SJSA1 (cell line): ENCODE results near the gene CASP3. TPM values are rescaled to one million over a fixed set of nuclear protein-coding genes. Genes with fewer than 3 reads are reported as not detected.
"Not testable (repeated sequence)": the region's sequence is repeated elsewhere in the genome, so short reads cannot be mapped to it uniquely, and the experiment has no call there.

ENCODE experiments used
- DNase-seq, 2 experiments: peaks; one replicate each; pipeline ENCODE4 v3.0.0-alpha.2; 2015 to 2020; ENCODE audit warnings: low spot score in 2 of 2, low read depth in 1 of 2
- H3K27ac ChIP-seq: fragments of 250-450 bp; sonication (Bioruptor Pico); 2 replicates; pipeline ENCODE4 v1.5.1; 2020; ENCODE audit warnings: mild to moderate bottlenecking, moderate library complexity
- H3K27me3 ChIP-seq: fragments of 250-450 bp; sonication (Bioruptor Pico); replicated peaks from 2 replicates; pipeline ENCODE4 v1.5.1; 2020; ENCODE audit warnings: mild to moderate bottlenecking, moderate library complexity
- H3K36me3 ChIP-seq: fragments of 250-450 bp; sonication (Bioruptor Pico); 2 replicates; pipeline ENCODE4 v1.5.1; 2020; ENCODE audit warnings: mild to moderate bottlenecking
- H3K4me1 ChIP-seq: fragments of 250-450 bp; sonication (Bioruptor Pico); replicated peaks from 2 replicates; pipeline ENCODE4 v1.6.1; 2021; ENCODE audit warnings: mild to moderate bottlenecking
- H3K4me3 ChIP-seq: fragments of 250-450 bp; sonication (Bioruptor Pico); 2 replicates; pipeline ENCODE4 v1.5.1; 2020; ENCODE audit warnings: mild to moderate bottlenecking
- H3K9me3 ChIP-seq: fragments of 250-450 bp; sonication (Bioruptor Pico); replicated peaks from 2 replicates; pipeline ENCODE4 v1.5.1; 2020; ENCODE audit warnings: mild to moderate bottlenecking
- total RNA-seq: library from RNA; depleted of rRNA; stranded (reverse); fragments of >200 nt; shearing (Covaris generic); gene quantifications from 2 replicates; pipeline ENCODE4 v1.2.3, GENCODE V29; 2014

CASP3 gene
- total RNA-seq, 1 experiment from 2014 or later: 58.6 TPM

DNA sequence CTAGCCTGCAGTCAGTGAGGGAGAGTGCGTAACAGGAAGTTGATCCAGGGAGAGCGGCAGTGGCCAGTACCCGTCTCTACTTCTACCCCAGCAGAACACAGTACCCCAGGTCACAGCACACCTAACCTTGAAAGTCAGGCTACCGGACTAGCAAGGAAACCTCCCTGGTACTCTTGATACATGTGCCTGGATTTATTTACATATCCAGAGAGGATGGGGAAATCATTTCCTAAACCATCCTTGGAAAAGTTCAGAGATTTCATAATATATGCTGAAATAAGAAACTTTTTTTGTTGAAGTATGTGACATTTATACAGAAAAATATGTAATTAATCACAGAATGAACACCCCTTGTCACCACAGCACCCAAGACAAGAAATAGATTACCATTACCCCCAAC lies 24.8 kb upstream of the CASP3 start:
- Histone ChIP-seq H3K4me3 (no peak overlapping the region), H3K27me3 (no peaks in the 10 kb centered on the region), H3K9me3 (no peaks in the 10 kb centered on the region), H3K4me1 (no peaks in the 10 kb centered on the region), H3K27ac (no peak overlapping the region), H3K36me3 (peaks cover 21% of the 10 kb centered on the region)
- no peak for DNase-seq

DNA sequence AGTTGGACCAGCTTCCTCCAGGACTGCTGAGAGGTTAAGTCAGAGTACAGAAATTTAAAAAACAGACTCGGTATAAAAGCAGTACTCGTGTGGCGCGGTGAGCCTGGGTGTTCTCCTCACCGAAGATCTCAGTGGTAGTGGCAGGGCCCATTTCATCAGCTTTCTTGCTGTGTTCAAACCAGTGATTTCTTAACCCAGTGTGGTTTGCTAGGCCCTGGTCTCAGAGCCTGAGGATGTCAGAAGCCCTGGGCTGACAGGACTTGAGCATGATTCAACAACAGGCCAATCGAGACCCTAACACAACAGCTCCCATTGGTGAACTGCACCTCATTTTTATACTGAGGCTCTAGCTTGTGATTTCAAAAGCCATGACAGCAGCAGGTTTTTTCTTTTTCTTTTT lies 23.5 kb upstream of the CASP3 start:
- Histone ChIP-seq H3K4me1 (no peaks in the 10 kb centered on the region), H3K27ac (no peak overlapping the region), H3K9me3 (no peaks in the 10 kb centered on the region), H3K4me3 (no peak overlapping the region), H3K27me3 (no peaks in the 10 kb centered on the region), H3K36me3 (peaks cover 31% of the 10 kb centered on the region)
- DNase-seq: no peak

DNA sequence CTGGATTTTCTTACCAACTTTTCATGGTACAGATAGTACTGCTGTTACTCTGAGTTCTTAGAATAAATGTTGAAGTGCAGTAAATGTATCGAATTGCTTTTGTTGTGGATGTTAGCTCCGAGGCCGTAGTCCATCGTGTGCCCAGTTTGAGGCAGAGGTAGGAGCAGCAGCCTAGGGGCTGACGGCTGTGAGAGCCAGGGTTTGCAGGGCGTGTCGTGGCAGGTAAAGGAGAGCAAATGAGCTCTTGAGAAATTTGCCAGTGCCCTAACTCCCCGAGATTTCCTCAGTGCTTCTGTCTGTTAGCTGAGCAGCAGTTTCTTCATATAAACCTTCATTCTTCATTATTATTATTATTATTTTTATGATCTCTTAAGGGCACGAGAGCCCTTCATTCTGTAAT lies 21.9 kb upstream of the CASP3 start:
- no peak for DNase-seq
- Histone ChIP-seq H3K27ac (no peak overlapping the region), H3K4me1 (no peaks in the 10 kb centered on the region), H3K36me3 (peaks cover 40% of the 10 kb centered on the region), H3K4me3 (no peak overlapping the region), H3K9me3 (no peaks in the 10 kb centered on the region), H3K27me3 (no peaks in the 10 kb centered on the region)

DNA sequence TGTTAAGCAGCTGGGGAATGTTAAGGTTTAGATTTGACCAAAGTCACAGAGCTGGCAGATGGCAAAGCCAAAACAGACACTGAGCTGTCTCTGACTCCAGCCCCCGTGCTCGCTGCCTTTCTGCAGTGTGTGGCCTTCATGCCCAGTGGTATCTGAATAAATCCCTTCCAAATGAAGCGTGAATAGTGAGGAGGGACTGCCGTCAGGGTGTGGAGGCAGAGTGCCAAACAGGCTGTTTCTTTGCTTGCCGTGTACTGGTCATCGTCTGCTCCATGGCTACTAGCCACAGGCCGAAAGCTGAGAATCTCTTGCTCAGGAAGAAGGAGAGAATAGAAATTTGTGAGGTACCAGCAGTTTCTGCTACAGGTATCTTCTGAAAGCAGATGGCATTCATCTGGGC lies 20.0 kb upstream of the CASP3 start:
- Histone ChIP-seq H3K27ac (no peak overlapping the region), H3K4me1 (no peaks in the 10 kb centered on the region), H3K9me3 (no peaks in the 10 kb centered on the region), H3K4me3 (no peak overlapping the region), H3K36me3 (peaks cover 40% of the 10 kb centered on the region), H3K27me3 (no peaks in the 10 kb centered on the region)
- DNase-seq: no peak

DNA sequence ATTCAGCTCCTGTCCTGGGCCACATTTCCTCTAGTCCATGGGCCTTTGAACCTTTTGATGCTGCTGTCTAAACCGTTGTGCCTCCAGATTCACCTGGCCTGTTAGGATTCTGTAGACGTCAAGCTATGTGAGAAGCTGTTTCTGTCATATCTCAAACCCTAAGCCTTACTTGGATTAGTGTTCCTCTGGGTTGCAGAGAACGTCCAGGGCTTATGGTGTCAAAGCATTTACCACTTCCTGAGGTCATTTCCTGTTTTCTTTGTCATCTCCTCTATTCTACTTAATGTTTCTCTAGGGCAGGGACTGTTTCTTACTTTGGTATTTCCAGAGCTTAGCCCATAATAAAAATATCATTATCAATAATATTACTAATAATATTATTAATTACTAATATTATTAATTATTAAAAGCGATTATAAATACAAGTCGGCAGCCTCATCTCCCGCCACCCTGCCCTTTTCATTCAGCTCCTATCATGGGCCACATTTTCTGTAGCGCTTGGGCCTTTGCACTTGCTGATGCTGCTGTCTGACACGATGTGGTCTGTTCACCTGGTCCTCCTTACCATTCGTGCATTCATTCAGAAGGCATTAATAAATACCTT lies 19.4 kb upstream of the CASP3 start:
- H3K27me3 ChIP-seq: no peaks in the 10 kb centered on the region
- H3K4me3 ChIP-seq: no peak overlapping the region
- no peak for DNase-seq
- H3K9me3 ChIP-seq: no peaks in the 10 kb centered on the region
- H3K4me1 ChIP-seq: no peaks in the 10 kb centered on the region
- no peak overlapping the region for H3K27ac ChIP-seq
- peaks cover 43% of the 10 kb centered on the region for H3K36me3 ChIP-seq

DNA sequence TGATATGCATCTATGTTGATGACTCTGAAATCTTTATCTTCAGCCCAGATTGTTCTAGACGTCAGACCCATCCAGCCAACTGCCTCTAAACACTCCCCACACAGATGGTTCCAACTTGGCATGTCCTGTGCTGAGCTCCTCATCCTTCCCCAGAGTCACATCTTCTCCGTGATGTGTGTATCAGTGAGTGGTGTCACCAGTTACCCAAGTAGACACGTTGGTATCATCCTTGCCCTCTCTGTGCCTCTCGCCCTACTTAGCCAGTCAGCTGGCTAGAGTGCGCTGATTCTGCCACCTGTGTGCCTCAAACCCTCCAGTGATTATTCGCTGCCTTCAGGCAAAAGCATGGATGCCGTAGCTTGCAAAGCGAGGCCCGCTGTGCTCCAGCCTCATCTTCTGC lies 18.8 kb upstream of the CASP3 start:
- Histone ChIP-seq H3K9me3 (no peaks in the 10 kb centered on the region), H3K4me3 (no peak overlapping the region), H3K27ac (no peak overlapping the region), H3K4me1 (no peaks in the 10 kb centered on the region), H3K27me3 (no peaks in the 10 kb centered on the region), H3K36me3 (peaks cover 43% of the 10 kb centered on the region)
- no peak for DNase-seq

DNA sequence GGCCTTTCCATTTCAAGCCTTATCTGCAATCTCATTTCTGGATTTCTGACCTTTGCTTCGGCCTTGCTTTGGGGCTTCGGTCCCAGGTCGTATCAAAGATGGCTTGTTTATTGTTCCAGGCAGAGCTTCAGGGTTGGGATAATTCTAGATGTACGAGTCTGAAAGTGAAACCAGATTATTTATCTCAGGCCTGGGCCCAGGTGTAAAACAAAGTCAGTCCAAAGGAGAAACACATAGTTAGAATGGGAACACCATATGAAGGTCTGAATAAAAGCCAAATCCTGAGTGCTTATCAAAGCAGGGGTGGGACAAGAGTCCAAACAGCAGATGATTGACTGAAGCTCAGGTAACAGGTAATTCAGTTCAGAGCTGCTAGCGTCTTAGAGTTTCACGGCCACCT lies 17.4 kb upstream of the CASP3 start:
- no peak overlapping the region for H3K4me3 ChIP-seq
- H3K36me3 ChIP-seq: peaks cover 37% of the 10 kb centered on the region
- H3K9me3 ChIP-seq: no peaks in the 10 kb centered on the region
- DNase-seq: no peak
- H3K27ac ChIP-seq: no peak overlapping the region
- H3K27me3 ChIP-seq: no peaks in the 10 kb centered on the region
- no peaks in the 10 kb centered on the region for H3K4me1 ChIP-seq

DNA sequence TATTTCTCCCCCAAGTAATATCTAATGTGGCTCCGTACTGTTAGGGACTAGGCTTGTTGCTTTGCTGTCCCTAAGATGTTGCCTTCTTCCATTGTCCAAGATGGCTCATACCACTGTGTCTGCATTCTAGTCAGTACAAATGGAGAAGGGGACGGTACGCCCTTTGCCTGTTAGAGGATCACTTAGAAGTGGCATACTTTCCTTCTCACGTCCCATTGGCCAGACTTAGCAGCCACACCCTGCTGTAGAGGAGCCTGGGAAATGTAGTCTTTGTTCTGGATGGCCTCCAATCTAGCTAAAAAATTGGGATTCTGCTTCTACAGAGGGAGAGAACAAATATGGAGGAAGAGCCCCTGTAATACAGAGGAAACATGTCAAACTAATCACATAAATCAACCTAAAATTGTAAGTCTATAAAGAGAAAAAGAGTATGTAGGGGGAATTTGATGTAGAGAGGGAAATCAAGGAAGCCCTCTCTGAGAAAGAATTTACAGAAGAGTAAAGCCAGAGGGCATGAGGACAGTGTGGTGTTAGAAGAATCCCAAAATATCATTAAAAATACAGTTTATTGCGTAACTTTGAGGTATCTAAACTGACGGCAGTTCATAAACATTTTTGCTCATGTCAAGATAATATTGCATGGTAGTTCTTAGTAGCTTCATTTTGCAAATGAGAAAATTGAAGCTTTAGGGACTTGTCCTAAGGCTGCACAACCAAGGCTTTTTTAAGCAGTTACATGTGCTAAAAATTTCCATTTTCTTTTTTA lies 15.4 kb upstream of the CASP3 start:
- H3K27ac ChIP-seq: no peak overlapping the region
- peaks cover 42% of the 10 kb centered on the region for H3K36me3 ChIP-seq
- no peaks in the 10 kb centered on the region for H3K9me3 ChIP-seq
- no peaks in the 10 kb centered on the region for H3K4me1 ChIP-seq
- H3K4me3 ChIP-seq: no peak overlapping the region
- no peak for DNase-seq
- no peaks in the 10 kb centered on the region for H3K27me3 ChIP-seq

DNA sequence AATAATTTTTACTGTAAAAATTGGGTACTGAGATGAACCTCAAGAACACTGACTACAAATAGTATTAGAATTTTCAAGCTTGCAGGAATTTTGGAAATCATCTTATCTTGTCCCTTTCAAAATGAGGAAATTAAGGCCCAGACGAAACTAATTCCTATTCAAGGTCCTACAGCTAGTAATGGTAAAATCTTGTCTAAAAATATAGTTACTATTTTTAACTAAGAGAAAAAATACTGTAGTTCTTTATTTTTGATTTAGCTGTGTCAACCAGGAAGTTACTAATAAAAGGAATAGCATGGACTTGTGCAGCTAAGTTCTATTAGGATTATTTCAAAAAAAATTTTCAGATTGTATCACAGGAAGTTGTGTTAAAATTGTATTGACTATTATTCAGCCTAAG lies 13.0 kb upstream of the CASP3 start:
- no peak for DNase-seq
- no peaks in the 10 kb centered on the region for H3K9me3 ChIP-seq
- H3K27ac ChIP-seq: no peak overlapping the region
- no peaks in the 10 kb centered on the region for H3K4me1 ChIP-seq
- no peaks in the 10 kb centered on the region for H3K27me3 ChIP-seq
- H3K4me3 ChIP-seq: no peak overlapping the region
- H3K36me3 ChIP-seq: peaks cover 33% of the 10 kb centered on the region

DNA sequence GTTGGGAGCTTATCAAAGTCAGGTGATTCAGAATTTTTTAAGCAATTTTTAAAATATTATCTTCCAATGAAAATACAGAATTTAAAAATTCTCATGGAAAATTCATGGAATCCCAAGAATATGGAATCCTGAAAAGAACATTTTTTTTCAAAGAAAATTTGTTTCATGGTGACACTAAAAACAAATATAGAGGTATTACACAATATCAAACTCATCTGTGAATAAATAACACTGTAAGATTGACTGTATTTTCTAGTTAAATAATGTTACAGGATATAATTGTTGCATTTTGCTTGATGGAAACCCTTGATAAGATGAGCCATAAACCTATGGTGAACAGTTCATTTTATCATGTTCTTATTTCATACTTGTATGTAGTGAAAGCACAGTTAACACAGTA lies 11.7 kb upstream of the CASP3 start:
- Histone ChIP-seq H3K4me1 (no peaks in the 10 kb centered on the region), H3K36me3 (peaks cover 27% of the 10 kb centered on the region), H3K27me3 (no peaks in the 10 kb centered on the region), H3K9me3 (no peaks in the 10 kb centered on the region), H3K27ac (no peak overlapping the region), H3K4me3 (no peak overlapping the region)
- DNase-seq: no peak

DNA sequence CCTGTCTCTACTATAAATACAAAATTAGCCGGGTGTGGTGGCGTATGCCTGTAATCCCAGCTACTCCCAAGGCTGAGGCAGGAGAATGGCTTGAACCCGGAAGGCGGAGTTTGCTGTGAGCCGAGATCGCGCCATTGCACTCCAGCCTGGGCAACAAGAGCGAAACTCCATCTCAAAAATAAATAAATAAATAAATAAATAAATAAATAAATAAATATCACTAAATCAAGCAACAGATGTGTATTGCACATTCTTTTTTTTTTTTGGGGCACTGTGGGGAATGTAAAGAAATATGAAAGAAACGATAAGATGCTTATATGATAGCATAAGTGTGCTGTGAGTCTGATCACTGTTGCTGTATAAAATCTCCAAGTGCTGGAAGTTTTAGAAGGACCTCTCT lies 8.6 kb upstream of the CASP3 start:
- not testable (repeated sequence) for H3K27ac ChIP-seq, H3K27me3 ChIP-seq, H3K9me3 ChIP-seq, H3K4me3 ChIP-seq, DNase-seq
- H3K36me3 ChIP-seq: peaks cover 19% of the 10 kb centered on the region
- H3K4me1 ChIP-seq: peaks cover 10% of the 10 kb centered on the region

DNA sequence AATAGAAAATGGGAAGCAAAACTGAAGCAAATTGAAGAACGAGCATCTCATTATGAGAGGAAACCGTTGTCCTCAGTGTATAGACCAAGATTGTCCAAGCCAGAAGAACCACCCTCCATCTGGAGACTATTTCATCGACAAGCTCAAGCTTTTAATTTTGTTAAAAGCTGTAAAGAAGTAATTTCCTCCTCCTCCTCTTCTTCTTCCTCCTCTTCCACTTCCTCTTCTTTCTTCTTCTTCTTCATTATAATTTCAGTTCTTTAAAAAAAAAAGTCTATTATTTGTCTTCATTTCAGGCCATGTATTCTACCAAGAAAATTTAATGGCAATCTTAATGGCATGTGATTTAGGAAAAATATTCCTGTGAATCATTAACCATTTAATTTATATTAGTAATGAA lies 7.9 kb upstream of the CASP3 start:
- Histone ChIP-seq H3K9me3 (no peaks in the 10 kb centered on the region), H3K4me1 (peaks cover 10% of the 10 kb centered on the region), H3K27ac (no peak overlapping the region), H3K27me3 (no peaks in the 10 kb centered on the region), H3K36me3 (peaks cover 19% of the 10 kb centered on the region), H3K4me3 (no peak overlapping the region)
- DNase-seq: no peak

DNA sequence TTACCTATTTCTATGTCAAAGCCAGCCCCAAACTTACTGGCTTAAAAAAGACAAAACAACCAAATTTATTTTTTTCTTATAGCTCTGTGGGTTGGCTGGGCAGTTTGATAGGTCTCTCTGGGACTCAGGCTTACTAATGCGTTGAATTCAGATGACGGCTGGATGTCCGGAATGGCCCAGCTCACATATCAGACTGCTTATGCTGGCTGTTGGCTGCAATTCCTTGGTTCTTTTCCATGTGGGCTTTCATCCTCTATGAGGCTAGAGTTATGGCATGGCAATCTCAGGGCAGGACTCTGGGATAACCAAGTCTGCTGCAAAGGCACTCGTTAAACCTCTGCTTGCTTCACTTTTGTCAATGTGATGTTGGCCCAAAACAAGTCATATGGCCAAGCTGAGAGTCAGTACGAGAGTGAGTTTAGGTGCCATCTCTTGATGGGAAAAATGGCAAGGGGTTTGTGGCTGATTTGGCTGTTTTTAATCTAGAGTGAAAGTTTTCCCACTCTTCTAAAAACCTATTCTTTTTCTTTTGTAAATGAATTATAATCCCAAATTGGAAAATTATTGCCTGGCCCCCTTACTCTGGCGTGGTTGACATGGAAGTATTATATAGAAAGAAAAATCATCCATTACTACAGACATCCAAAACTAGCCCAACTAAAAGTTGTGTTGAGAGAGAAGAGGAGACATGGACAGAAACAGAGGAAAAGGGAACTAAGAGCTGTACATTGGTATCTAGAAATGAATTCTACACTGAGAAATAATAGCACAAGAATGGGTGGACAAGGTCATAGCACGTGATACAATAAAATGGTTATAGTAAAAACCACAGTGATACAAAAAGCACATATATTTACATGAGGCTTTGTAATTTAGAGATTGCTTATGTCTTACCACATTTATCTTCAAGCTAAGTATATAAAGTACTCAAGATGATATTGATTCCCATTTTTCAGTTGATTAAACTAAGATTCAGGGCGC lies 6.9 kb upstream of the CASP3 start:
- peaks cover 13% of the 10 kb centered on the region for H3K36me3 ChIP-seq
- no peak overlapping the region for H3K27ac ChIP-seq
- no peak overlapping the region for H3K4me3 ChIP-seq
- DNase-seq: no peak
- H3K27me3 ChIP-seq: no peaks in the 10 kb centered on the region
- peaks cover 10% of the 10 kb centered on the region for H3K4me1 ChIP-seq
- H3K9me3 ChIP-seq: no peaks in the 10 kb centered on the region

DNA sequence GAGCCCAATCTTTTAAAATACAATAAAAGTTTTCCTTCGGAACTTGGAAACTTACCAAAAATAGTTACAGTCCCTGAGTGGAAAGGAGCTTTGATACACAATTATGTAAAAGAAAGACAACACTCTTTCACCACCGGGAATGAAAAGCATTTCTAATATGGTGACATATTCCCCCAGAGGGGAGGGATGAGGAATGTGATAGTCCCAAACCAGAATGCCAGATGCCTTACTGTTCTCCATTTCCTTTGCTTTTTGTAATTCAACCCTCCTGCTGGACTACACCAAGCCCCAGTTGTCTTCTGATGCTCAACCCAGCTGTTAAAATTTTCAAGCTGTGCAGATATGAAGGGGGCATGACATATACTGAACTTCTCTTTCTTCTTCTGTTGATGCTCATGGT lies 4.4 kb upstream of the CASP3 start:
- H3K27me3 ChIP-seq: no peaks in the 10 kb centered on the region
- H3K4me1 ChIP-seq: peaks cover 22% of the 10 kb centered on the region
- H3K36me3 ChIP-seq: peaks cover 14% of the 10 kb centered on the region
- 0 out of 2 replicates have a peak, but pooled peaks cover 4% of the 10 kb centered on the region for H3K9me3 ChIP-seq
- H3K4me3 ChIP-seq: no peak overlapping the region
- no peak overlapping the region for H3K27ac ChIP-seq
- DNase-seq: peak in 1 of 2 experiments; percentile 43
